HepG2 (cell line): Measurements from ENCODE around the gene ARL16. TPM values are rescaled to one million over a fixed set of nuclear protein-coding genes. Genes with fewer than 3 reads are reported as not detected.
A peak's percentile ranks its signal among the peaks of the same experiment; 100 is the strongest.

ENCODE experiments used
- AGO2 ChIP-seq: fragments of 200-400 bp; formaldehyde crosslinking; optimal IDR thresholded peaks from 2 replicates; pipeline ENCODE3; 2017; ENCODE audit warnings: mild to moderate bottlenecking, low read depth, low read length, moderate library complexity
- ARNT ChIP-seq: fragments of 450-650 bp; IDR thresholded peaks from 2 replicates; pipeline ENCODE4 v1.6.1; 2017
- CBFB ChIP-seq: sonication (generic); formaldehyde crosslinking; IDR thresholded peaks from 2 replicates; pipeline ENCODE4 v1.4.0; 2020; ENCODE audit warnings: missing genetic modification reagents
- FOXA3 ChIP-seq: IDR thresholded peaks from 2 replicates; pipeline ENCODE4 v1.6.1; 2016; ENCODE audit warnings: missing genetic modification reagents, missing compliant biosample characterization
- GFI1 ChIP-seq: sonication (generic); formaldehyde crosslinking; IDR thresholded peaks from 2 replicates; pipeline ENCODE4 v1.5.0; 2020; ENCODE audit warnings: missing genetic modification reagents, mild to moderate bottlenecking, borderline replicate concordance
- HNF1A ChIP-seq, 2 experiments: sonication (generic) in 1 of 2; formaldehyde crosslinking in 1 of 2; IDR thresholded peaks; 2 replicates each; pipeline versions ENCODE4 v1.4.0 to v1.6.1; 2016 to 2020; ENCODE audit warnings: borderline replicate concordance in 1 of 2, low read depth in 1 of 2, mild to moderate bottlenecking in 1 of 2, missing genetic modification reagents in 1 of 2
- HNF4A ChIP-seq: sonication (generic); formaldehyde crosslinking; IDR thresholded peaks from 2 replicates; pipeline ENCODE4 v1.4.0; 2020; ENCODE audit warnings: missing genetic modification reagents
- JUNB ChIP-seq: sonication (generic); formaldehyde crosslinking; IDR thresholded peaks from 2 replicates; pipeline ENCODE4 v1.8.0; 2022; ENCODE audit warnings: missing genetic modification reagents, mild to moderate bottlenecking, borderline replicate concordance
- PHF21A ChIP-seq: sonication (generic); formaldehyde crosslinking; IDR thresholded peaks from 2 replicates; pipeline ENCODE4 v1.5.0; 2020; ENCODE audit warnings: mild to moderate bottlenecking, missing genetic modification reagents
- PRDM10 ChIP-seq: sonication (generic); formaldehyde crosslinking; IDR thresholded peaks from 2 replicates; pipeline ENCODE4 v1.4.0; 2020; ENCODE audit warnings: low read depth, missing genetic modification reagents
- TAF1 ChIP-seq: sonication (generic); formaldehyde crosslinking; IDR thresholded peaks from 2 replicates; pipeline ENCODE4 v1.4.0; 2020; ENCODE audit warnings: missing genetic modification reagents
- TGIF2 ChIP-seq: IDR thresholded peaks from 2 replicates; pipeline ENCODE4 v1.6.1; 2016; ENCODE audit warnings: control low read depth, missing compliant biosample characterization
- ZFP37 ChIP-seq: sonication (generic); formaldehyde crosslinking; IDR thresholded peaks from 2 replicates; pipeline ENCODE4 v1.4.0; 2020; ENCODE audit warnings: missing genetic modification reagents, borderline replicate concordance
- ZNF225 ChIP-seq: sonication (generic); formaldehyde crosslinking; IDR thresholded peaks from 2 replicates; pipeline ENCODE4 v1.4.0; 2020; ENCODE audit warnings: mild to moderate bottlenecking, missing genetic modification reagents
- ZNF569 ChIP-seq: sonication (generic); formaldehyde crosslinking; IDR thresholded peaks from 2 replicates; pipeline ENCODE4 v1.5.0; 2020; ENCODE audit warnings: mild to moderate bottlenecking, missing genetic modification reagents, moderate library complexity, borderline replicate concordance
- ZNF780A ChIP-seq: sonication (generic); formaldehyde crosslinking; IDR thresholded peaks from 2 replicates; pipeline ENCODE4 v1.8.0; 2022; ENCODE audit warnings: mild to moderate bottlenecking, missing genetic modification reagents, moderate library complexity
- ZNF878 ChIP-seq: sonication (generic); formaldehyde crosslinking; IDR thresholded peaks from 2 replicates; pipeline ENCODE4 v1.8.1; 2023; ENCODE audit warnings: mild to moderate bottlenecking, missing genetic modification reagents, moderate library complexity
- ZSCAN30 ChIP-seq: sonication (generic); formaldehyde crosslinking; IDR thresholded peaks from 2 replicates; pipeline ENCODE4 v1.5.0; 2020; ENCODE audit warnings: mild to moderate bottlenecking, missing genetic modification reagents
- polyA plus RNA-seq, 8 experiments: library from polyadenylated mRNA; depleted of rRNA in 3 of 8; stranded (reverse) in 7 of 8; unstranded in 1 of 8; fragments of >200 nt; fragmentation: Illumina TruSeq in 4 of 8; extraction: Trizol in 4 of 8; gene quantifications; 2 replicates each; pipeline versions ENCODE4 v1.2.1 to v1.2.3, GENCODE V29; 2011 to 2016; ENCODE audit warnings: low read depth in 4 of 8, missing spikeins in 1 of 8, mixed read lengths in 1 of 8; ENCODE audit not compliant: insufficient read depth in 1 of 8
- total RNA-seq, 5 experiments: library from RNA; depleted of rRNA; stranded (reverse); fragments of >200 nt; fragmentation: Illumina TruSeq; extraction: Trizol; gene quantifications; 2 replicates each; pipeline ENCODE4 v1.2.3, GENCODE V29; 2016; ENCODE audit warnings: low read depth in 1 of 5
- TF ChIP-seq, protein P1 (sequence below): sonication (generic); formaldehyde crosslinking; IDR thresholded peaks from 2 replicates; pipeline ENCODE4 v1.8.0; 2022; ENCODE audit warnings: mild to moderate bottlenecking, missing genetic modification reagents; ENCODE audit not compliant: insufficient replicate concordance
- TF ChIP-seq, protein P2 (sequence below): IDR thresholded peaks from 2 replicates; pipeline ENCODE4 v1.6.1; 2016; ENCODE audit warnings: missing biosample characterization, missing genetic modification reagents, low read depth

The ARL16 gene
- total and polyA plus RNA-seq, 2 of the 13 experiments (the other 11 are each of a cell fraction or from before 2014, with no cell fraction given) = 20.8 to 30.8 TPM

GRCh38 chr17:81683208-81683583 lies 401 bp downstream of the ARL16 start (continued):
- TF ChIP-seq ZNF569 (CRISPR knock-in tag) = no peak
- no peak for TF ChIP-seq FOXA3
- TF ChIP-seq, protein P1, sequence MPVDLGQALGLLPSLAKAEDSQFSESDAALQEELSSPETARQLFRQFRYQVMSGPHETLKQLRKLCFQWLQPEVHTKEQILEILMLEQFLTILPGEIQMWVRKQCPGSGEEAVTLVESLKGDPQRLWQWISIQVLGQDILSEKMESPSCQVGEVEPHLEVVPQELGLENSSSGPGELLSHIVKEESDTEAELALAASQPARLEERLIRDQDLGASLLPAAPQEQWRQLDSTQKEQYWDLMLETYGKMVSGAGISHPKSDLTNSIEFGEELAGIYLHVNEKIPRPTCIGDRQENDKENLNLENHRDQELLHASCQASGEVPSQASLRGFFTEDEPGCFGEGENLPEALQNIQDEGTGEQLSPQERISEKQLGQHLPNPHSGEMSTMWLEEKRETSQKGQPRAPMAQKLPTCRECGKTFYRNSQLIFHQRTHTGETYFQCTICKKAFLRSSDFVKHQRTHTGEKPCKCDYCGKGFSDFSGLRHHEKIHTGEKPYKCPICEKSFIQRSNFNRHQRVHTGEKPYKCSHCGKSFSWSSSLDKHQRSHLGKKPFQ = no peak
- TF ChIP-seq, protein P2, sequence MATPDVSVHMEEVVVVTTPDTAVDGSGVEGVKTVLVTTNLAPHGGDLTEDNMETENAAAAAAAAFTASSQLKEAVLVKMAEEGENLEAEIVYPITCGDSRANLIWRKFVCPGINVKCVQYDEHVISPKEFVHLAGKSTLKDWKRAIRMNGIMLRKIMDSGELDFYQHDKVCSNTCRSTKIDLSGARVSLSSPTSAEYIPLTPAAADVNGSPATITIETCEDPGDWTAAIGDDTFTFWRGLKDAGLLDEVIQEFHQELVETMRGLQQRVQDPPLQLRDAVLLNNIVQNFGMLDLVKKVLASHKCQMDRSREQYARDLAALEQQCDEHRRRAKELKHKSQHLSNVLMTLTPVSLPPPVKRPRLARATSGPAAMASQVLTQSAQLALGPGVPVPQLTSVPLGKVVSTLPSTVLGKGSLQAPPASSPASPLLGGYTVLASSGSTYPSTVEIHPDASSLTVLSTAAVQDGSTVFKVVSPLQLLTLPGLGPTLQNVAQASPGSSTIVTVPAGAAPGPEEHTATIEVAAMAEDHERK = no peak
- no peak for TF ChIP-seq ARNT
- TF ChIP-seq AGO2 = peak; percentile 12
- TF ChIP-seq PHF21A (CRISPR knock-in tag) = no peak
- no peak for TF ChIP-seq ZFP37 (CRISPR knock-in tag)
- no peak for TF ChIP-seq TGIF2
- no peak for TF ChIP-seq ZNF878 (CRISPR knock-in tag)
- peak; percentile 49; the same call in 1 of the 2 replicates for TF ChIP-seq ZNF225 (CRISPR knock-in tag)
- TF ChIP-seq JUNB = no peak
- TF ChIP-seq HNF4A = no peak
- TF ChIP-seq ZSCAN30 (CRISPR knock-in tag) = no peak
- no peak for TF ChIP-seq TAF1 (CRISPR knock-in tag)
- no peak for TF ChIP-seq HNF1A (IDR thresholded peaks at IDR 0.05; ENCODE audit: low read depth)
- no peak for TF ChIP-seq HNF1A (CRISPR knock-in tag; IDR thresholded peaks at IDR 0.05; ENCODE audit: borderline replicate concordance)
- no peak for TF ChIP-seq PRDM10 (CRISPR knock-in tag)
- TF ChIP-seq CBFB = no peak; the same call in 1 of the 2 replicates
- TF ChIP-seq ZNF780A = no peak
- no peak for TF ChIP-seq GFI1
